Astrocyte of the spinal cord (primary cell): ENCODE measurements around the gene PLEKHG2.

Experiments
- DNase-seq: peaks from one replicate; pipeline ENCODE4 v3.0.0; 2011; ENCODE audit warnings: low read depth, low spot score
- H3K4me3 ChIP-seq: 2 replicates; pipeline ENCODE4 v1.5.1; 2011; ENCODE audit warnings: low read depth, mild to moderate bottlenecking, low read length, moderate library complexity
- CTCF ChIP-seq: IDR thresholded peaks from 2 replicates; pipeline ENCODE4 v1.5.1; 2012; ENCODE audit warnings: low read depth, mild to moderate bottlenecking, low read length, inconsistent platforms
- in situ Hi-C: cut with HindIII; loops from 2 replicates; pipeline ENCODE4 v1.10.0; 2017; ENCODE audit warnings: low sequenced_read_pairs

The PLEKHG2 gene

GRCh38 chr19:39463403-39463802 lies 50.9 kb downstream of the PLEKHG2 start:
- in situ Hi-C loops = no loop called here
- TF ChIP-seq CTCF = no peak
- DNase-seq = no peak
- no peak overlapping the region for H3K4me3 ChIP-seq

- H3K4me3 ChIP-seq = no peak overlapping the region
- in situ Hi-C loops = no loop called here
- TF ChIP-seq CTCF = no peak
- DNase-seq = no peak
Measured at GRCh38 chr19:39465956-39466747, 53.7 kb downstream of the PLEKHG2 start.

GRCh38 chr19:39467941-39468340 lies 55.5 kb downstream of the PLEKHG2 start:
- no peak for DNase-seq
- no peak for TF ChIP-seq CTCF
- in situ Hi-C loops = no loop called here
- H3K4me3 ChIP-seq = no peak overlapping the region

GRCh38 chr19:39469036-39469435 lies 56.6 kb downstream of the PLEKHG2 start:
- H3K4me3 ChIP-seq = no peak overlapping the region
- TF ChIP-seq CTCF = no peak
- in situ Hi-C loops = no loop called here
- DNase-seq = no peak

- TF ChIP-seq CTCF = no peak
- DNase-seq = no peak
- H3K4me3 ChIP-seq = no peak overlapping the region
- in situ Hi-C loops = no loop called here
Measured at GRCh38 chr19:39469567-39469966, 57.1 kb downstream of the PLEKHG2 start.

- DNase-seq = no peak
- no peak for TF ChIP-seq CTCF
- in situ Hi-C loops = no loop called here
- no peak overlapping the region for H3K4me3 ChIP-seq
Measured at GRCh38 chr19:39470724-39471339, 58.4 kb downstream of the PLEKHG2 start.
